Activated CD8-positive, alpha-beta memory T cell treated with anti-CD3 and anti-CD28 coated beads, Interleukin-2, amount 50 U/mL, for 1 hour (primary cell): ENCODE data around the gene TOX2.
A peak's percentile ranks its signal among the peaks of the same experiment; 100 is the strongest.

Experiments
- DNase-seq: peaks from one replicate; pipeline ENCODE4 v3.0.0-alpha.2; 2020; ENCODE audit errors: extremely low read depth

Gene TOX2

GRCh38 chr20:43938932-43939761 lies 24.5 kb downstream of the TOX2 start:
- DNase-seq = no peak

- DNase-seq = no peak
Observed at GRCh38 chr20:43939762-43940121, 25.1 kb downstream of the TOX2 start.

GRCh38 chr20:43940518-43941225 lies 26.0 kb downstream of the TOX2 start:
- no peak for DNase-seq

GRCh38 chr20:43941476-43942200 lies 27.0 kb downstream of the TOX2 start:
- DNase-seq = no peak

- no peak for DNase-seq
Observed at GRCh38 chr20:43942201-43942590, 27.5 kb downstream of the TOX2 start.

GRCh38 chr20:43942667-43943285 lies 28.1 kb downstream of the TOX2 start:
- no peak for DNase-seq

GRCh38 chr20:43943725-43944124 lies 29.1 kb downstream of the TOX2 start:
- no peak for DNase-seq

GRCh38 chr20:43944653-43945235 lies 30.1 kb downstream of the TOX2 start:
- DNase-seq = no peak

GRCh38 chr20:43945391-43946205 lies 30.9 kb downstream of the TOX2 start:
- no peak for DNase-seq

GRCh38 chr20:43946206-43946491 lies 31.5 kb downstream of the TOX2 start:
- no peak for DNase-seq

GRCh38 chr20:43946659-43947315 lies 32.1 kb downstream of the TOX2 start:
- no peak for DNase-seq

- no peak for DNase-seq
Observed at GRCh38 chr20:43947316-43947710, 32.7 kb downstream of the TOX2 start.

GRCh38 chr20:43948455-43948854 lies 33.8 kb downstream of the TOX2 start:
- DNase-seq = no peak

- DNase-seq = no peak
Observed at GRCh38 chr20:43949248-43949647, 34.6 kb downstream of the TOX2 start.

GRCh38 chr20:43949741-43950618 lies 35.3 kb downstream of the TOX2 start:
- DNase-seq = no peak

- DNase-seq = no peak
Observed at GRCh38 chr20:43953919-43954592, 39.4 kb downstream of the TOX2 start.

- DNase-seq = no peak
Observed at GRCh38 chr20:43954704-43955061, 40.0 kb downstream of the TOX2 start.

- DNase-seq = peak; percentile 39
Observed at GRCh38 chr20:43955062-43955749, 40.6 kb downstream of the TOX2 start.
